ENCODE measurements around the gene CRYBA4.

CRYBA4 gene

DNA sequence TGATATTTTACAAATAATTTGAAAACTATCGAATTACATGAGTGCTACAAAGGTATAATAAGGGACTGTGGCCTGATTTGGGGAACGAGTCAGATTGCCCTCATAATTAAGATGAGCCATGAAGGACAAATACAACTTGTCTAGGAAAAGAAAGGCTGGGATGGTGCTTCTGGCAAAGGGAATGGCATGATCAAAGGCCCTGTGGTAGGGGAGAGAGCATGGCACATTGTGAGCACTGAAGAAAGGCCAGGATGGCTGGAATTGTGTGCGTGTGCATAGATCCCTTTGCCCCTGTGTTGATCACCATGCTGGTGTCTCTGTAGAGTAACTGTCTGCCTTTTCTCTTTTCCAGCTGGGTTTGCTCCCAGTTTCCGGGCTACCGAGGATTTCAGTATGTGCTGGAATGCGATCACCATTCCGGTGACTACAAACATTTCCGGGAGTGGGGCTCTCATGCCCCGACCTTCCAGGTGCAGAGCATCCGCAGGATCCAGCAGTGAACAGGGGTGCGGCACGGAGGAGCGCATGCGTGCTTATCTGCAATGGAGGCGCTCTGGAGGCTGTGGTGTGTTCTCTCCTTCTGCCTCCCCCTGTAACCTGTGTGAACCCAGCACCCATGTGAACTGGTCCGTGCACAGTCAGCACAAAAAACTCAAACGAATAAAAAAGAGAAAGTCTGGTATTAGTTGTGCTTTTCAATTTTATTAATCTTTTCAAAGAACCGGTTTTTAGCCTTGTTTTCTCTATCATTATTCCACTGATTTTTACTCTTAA, 8.4 kb downstream of the CRYBA4 start:
- no peak for DNase-seq

DNA sequence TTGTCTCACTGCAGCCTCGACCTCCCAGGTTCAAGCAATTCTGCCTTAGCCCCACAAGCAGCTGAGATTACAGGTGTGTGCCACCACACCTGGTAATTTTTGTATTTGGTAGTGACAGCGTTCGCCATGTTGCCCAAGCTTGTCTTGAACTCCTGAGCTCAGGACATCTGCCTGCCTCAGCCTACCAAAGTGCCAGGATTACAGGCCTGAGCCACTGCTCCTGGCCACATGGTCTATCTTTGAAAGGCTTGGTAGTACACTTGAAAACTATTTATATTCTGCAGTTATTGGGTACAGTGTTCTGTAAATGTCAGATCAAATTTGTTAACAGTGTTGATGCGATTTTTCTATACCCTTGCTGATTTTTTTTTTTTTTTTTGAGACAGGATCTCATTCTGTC, 9.5 kb downstream of the CRYBA4 start:
- DNase-seq = no peak

DNA sequence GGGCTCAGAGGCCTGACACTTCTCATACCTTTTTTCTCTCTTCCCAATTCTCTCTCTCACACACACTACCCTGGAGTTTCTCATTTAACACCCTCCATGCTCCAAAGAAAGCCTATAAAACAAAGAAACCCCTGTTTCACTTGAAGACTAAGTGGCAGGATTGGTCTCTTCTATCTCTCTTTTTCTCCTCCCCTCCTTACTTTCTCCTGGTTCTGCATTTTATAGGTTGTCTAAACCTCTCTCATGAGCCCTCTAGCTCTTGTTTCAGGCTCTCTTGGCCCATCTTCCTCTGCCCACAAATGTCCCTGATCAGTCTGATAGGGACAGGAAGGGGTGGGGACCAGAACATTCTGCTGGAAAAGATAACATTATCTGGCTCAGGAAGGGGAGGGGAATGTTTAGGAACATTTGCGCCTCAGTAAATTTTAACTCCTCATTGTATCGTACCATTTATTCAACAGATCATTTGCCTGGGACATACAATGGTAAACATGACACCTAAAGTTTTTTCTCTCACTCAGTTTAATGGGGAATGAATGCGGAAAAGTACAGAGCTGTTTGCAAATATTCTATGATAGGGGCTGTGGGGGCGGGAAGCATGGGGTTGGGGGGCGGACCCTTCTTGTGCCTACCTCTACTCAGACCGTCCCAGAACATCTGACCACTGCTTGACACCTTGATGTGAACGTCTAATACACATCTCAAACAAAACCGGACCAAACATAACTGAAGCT, 10.8 kb downstream of the CRYBA4 start:
- DNase-seq = no peak

DNA sequence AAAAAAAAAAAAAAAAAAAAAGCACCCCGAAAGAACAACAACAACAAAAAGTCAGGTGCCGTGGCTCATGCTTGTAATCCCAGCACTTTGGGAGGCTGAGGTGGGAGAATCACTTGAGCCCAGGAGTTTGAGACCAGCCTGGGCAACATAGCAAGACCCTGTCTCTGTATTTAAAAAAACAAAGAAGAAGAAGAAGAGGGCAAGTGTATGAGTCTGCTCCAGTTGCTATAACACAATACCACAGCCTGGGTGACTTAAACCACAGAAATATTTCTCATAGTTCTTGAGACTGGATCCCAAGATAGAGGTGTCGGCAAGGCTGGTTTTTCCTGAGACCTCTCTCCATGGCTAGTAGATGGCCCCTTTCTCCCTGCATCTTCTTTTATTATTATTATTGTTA, 12.4 kb downstream of the CRYBA4 start:
- no peak for DNase-seq

DNA sequence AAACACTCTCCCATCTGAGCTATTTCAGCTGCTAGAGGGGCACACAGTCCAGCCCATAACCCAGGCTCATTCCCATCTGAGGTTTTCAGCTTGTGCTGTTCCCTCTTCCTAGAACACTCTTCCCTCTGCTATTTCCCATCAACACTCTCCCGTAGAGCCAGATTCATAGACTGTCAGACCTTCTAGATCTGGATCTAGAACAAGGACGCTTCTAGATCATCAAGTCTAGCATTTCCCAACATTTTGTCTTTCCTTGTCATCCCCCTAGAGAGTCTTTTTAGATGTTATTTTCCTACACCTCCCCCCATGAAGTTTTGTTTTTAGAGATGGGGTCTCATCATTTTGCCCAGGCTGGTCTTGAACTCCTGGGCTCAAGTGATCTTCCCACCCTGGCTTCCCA, 13.4 kb downstream of the CRYBA4 start:
- DNase-seq = no peak

DNA sequence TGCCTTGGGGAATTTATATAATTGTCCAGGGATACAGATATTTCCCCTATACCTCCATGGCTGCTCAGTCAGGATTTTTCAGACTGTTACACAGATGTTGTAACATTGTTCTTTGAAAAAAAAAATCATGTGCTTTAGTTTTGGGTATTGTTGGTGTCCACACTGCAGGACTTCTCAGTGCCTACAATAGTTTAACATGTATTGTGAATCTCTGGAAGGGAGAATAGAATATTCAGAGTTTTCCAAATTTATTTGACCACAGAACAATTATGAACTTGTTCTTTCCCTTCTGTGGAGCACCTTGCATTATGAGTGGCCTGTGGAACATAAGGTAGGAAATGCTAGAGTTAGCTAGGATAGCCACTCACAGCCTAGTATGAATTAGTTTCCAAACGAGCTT, 14.5 kb downstream of the CRYBA4 start:
- no peak for DNase-seq

DNA sequence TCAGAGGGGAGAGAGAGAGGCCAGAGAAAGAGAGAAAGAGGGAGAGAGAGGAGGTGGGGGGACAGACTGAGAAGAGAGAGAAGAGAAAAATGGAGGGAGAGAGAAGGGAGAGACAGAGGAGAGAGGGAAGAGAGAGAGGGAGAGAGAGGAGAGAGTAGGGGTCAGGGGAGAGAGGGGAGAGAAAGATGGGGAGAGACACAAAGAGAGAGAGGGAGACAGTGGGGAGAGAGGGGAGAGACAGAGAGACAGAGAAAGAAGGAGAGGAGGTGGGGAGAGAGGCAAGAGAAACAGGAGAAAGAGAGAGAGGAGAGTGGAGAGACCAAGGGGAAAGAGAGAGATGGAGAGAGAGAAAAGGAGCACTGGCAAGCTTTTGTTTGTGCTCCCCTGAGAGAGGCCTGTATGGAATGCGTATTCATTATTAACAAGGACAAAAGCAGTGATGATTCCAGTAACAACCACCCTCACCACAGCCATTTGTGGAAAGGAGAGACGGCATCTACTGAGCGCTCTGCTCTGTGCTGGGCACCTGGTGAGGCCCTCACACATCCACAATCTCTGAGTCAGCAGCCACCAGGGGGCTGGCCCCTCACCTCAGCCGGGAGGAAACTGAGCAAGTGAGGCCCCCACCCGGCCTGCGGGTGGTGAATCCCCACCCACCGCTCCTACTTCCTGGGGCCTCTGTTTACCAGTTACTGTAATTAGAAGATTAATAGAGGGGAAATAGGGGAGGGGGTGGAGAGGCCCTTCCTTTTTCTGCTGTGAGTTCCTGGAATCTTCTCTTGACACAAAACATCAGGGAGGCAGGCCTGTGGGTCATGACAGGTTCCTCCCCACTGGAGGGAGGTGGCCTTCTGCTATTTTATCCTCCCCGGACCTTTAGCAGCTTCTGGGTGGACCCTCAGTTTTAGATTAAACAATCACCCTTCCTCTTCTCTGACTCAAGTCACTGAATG, 21.0 kb downstream of the CRYBA4 start:
- DNase-seq = peak in 1 of 2 donors; percentile 15

DNA sequence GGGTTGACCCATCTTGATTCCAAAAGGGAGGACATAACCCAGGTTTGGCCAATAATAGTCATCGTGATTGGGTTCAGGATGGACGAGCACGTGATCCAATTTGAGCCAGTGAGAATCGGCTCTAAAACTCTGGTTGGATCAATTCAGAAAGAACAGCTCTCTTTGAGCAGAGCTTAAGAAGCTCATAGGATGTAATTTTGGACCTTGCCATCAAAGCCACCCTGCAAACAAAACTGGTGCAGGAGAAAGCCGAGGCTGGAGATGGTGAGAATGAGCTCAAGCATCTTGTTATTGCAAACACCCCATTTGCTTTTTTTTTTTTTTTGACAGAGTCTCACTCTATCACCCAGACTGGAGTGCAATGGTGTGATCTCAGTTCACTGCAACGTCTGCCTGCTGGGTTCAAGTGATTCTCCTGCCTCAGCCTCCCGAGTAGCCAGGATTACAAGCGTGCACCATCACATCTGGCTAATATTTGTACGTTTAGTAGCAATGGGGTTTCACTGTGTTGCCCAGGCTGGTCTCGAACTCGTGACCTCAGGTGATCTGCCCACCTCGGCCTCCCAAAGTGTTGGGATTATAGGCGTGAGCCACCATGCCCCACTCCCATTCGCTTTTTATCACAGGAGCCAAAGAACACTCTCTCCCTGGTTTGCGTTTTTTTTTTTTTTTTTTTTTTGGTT, 21.8 kb downstream of the CRYBA4 start:
- no peak for DNase-seq

DNA sequence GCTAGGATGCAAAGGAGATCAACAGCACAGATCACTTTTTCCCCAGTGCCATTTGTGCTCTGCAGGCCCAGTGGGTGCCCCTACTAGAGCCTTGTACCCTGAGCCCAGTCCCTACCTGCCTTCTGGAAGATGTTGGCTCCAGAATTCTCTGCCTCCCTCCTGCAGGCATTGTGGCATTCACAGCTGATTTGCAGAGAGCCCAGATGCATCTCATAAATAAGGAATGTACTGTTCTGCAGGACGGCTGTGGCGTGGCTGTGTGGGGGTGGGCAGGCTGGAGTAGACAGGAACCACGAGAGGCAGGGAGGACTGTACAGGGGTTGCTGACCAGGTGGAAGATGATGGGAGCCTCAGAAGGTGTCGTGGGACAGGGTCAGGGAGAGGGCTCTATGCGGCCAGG, 24.4 kb downstream of the CRYBA4 start:
- DNase-seq = no peak

DNA sequence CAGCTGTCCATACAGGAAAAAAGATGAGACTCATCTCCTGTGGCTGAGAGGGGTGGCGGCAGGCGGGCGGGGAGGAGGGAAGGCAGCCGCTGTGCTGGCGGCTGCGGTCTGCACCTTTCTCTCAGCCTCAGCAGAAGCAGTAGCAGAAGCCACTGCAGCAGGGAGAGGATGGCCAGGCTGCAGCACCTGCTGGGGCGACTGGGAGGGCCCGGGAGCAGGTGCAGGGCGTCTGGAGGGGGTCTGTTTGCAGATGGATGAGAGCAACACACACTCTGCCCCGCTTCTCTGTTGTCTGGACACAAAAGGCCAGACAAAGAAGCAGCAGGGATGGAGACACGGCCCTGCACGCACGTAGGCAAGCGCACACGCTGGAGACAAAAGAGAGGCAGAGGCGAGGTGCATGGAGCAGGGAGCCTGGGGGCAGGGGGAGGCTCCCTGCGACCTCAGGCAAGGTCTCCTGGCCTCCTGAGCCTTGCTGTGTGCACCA, 26.3 kb downstream of the CRYBA4 start:
- DNase-seq = no peak

DNA sequence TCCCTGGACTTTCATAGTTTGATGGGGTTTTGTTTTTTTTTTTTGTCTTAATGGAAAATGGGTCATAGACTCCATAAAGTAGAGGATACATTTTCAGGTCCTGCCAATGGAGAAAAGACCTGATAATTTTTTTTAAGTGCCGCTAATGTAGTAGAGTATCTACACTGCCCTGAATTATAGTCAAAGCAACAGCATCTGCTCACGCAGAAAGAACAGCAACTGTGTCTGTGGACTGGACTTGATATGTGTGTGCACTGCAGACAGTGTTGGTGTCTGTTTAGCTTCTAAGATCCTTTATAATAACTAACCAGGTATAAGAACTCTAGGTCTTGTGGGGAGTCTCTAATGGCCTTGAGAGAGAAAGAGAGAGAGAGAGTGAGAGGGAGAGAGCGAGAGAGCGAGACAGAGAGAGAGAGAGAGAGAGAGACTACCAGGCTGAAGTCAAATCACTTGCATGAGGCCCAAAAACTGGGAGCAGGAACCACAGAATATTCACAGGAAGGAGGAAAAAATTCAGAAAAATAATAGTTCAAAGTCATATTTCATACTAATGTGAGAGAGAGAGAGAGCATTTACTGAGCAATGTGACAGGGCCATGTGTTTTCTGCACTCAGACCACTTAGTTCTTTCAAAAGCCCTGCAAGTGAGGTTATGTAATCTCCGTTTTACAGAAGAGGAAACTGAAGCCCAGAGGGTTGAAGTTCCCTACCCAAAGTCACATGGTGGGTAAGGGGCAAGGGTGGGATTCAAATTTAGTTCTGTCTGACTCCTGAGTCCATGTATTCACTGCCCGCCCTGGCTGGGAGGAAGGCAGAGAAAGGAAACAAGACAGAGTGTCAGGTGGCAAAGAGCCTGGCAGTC, 27.0 kb downstream of the CRYBA4 start:
- peak; percentile 79 to 86 for DNase-seq

DNA sequence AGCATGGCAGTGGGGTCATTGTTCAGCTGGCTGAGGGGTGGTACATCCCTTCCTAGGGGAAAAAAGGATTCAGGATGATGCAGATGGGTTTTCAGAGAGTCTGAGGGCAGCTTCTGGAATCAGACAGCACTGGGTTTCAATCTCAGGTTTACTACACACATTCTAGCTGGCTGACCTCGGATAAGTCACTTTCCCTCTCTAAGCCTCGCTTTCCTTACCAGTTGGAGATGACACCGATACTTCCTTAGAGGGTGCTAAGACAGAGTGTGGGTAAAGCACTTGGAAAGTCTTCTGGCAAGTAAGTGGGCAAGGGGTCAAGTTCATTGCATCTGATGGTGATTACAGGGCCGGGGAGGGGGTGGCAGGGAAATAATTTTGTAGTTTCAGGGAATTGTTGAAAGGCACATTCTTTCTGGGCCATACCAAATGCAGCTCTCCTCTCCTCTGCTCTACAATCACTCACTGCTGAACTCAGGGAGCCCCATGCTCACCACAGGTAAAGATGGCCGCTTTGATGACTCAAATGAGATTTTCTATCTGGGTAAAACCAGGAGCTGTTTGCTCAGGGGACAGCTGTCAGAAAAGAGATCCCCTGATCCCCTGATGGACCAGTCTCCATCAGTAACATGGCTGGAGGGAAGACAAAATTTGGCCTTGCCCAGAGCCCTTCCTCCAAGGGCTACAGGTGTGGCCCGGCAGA, 29.1 kb downstream of the CRYBA4 start:
- DNase-seq = no peak

DNA sequence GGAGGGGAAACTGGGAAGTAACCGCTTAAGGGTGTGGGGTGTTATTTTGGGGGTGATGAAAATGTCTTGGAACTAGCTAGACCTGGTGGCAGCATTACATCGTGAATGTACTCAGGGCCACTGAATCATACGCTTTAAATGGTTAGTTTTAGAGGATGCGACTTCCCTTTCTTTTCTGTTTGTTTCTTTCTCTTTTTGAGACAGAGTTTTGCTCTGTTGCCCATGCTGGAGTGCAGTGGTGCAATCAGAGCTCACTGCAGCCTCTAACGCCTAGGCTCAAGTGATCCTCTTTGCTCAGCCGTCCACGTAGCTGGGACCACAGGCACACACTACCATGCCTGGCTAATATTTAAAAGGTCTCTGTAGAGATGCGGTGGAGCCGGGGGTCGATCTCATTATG, 30.1 kb downstream of the CRYBA4 start:
- DNase-seq = peak; percentile 29 to 50

DNA sequence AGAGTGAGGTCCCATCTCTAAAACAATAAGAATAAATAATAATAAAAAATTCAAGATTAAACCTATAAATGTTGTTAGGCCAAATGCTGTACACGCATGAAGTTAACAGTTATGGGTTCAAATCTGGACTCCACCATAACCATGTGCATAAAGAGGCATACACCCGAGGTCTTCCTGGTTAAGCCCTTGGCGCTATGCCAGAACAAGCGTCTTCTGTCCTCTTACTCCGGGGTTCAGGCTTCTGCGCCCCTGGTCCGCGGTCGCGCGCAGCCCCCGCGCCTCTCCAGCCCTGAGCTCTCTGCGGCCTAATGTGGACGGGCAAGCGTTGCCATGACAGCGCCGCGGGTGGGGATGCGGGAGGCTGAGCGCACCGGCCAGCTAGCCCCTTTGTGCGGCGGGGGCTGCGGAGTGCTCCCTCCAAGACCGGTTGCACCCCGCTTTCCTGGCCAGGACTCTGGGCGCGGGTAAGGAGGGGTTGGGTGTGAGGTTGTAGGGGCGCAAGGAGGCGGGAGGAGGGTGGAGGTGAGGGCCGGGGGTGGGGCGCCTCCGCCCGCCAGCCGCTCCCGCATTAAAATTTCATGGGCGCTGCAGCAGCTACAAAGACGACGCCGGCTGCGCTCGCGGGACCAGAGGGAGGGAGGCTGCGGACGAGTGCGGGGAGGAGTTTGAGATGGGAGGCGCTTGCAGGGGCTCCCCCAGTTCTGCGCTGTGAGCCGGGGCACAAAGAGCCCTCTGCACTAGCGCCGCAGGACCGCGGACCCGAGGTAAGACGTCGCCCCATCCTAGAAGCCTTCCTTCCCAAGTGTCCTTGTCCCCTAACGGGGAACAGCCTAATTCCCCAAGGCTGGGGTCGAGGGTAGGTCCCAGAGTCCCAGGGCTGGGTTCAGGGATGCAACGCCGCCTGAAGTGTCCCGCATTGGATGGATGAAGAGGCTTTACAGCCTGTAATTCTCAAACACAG, 35.4 kb downstream of the CRYBA4 start, which contains the start of gene MIAT:
Gene MIAT (plus strand): TSS at position 698 of the 961 bp plus-strand sequence.
- DNase-seq = no peak

DNA sequence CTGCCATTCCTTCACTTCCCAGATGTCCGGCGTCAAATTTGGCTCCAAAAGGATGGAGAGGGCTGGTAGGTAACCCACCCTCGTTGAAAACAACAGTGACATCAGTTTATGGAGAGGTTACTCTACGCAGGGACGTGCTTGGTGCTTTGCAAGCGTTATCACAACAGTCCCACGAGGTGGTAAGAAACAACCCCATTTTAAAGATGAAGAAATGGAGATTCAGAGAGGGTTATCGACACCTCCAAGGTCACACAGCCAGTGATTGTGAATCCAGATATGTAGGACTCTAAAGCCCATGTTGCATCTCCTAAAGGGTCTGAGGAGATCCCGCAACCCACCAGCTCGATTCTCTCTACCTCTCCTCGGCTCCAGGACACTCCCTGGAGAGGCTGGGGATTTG, 36.4 kb downstream of the CRYBA4 start:
- DNase-seq = no peak

DNA sequence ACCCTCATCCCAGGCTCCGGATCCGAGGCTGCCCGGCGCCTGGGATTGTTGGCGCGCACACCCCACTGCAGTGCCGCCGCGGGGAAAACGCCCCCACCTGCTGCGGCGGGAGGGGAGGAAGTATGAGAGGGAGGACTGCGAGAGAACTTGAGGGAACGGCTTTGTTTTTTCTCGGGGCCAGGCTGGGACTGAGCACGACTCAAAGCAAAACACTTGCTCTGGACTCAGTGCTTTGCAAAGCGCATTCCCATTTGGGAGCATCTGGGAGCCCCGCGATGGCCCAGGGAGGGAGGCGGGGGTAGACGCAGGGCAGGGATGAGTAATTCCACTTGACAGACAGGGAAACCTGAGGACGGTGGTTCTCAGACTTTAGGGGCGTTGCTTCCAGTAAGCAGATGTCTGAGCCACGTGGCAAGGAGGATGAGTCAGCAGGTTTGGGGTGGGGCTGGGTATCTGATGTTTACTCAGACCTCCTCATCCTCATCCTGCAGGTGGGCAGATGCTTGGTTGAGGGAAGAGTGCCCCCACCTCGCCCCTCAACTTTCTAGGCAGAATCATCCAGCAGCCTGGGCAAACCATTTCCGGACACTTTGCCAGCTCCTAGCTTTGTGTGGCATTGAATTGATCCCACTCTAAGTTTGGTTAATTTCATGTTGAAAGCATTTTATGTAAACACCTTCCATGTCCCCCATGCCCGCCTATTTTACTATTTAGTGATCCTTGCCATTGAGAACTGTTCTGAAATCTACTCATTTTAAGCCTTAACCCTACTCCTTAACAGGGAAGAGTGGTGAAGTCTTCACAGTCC, 37.1 kb downstream of the CRYBA4 start:
- peak; percentile 40 to 64 for DNase-seq

DNA sequence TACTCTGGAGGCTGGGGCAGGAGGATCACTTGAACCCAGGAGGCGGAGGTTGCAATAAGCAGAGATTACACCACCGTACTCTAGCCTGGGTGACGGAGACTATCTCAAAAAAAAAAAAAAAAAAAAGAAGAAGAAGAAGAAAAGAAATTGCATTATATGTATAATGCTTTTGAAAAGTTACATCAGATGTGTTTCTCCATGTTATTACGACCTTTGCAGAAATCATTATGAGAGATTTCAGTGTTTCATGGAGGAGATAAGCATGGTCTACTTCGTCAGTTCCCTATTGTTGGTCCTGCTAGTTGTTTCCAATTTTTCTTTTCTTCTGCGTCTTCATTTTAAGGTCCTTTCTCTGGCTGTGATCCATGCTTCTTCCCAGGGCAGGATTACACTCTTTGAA, 38.6 kb downstream of the CRYBA4 start:
- DNase-seq = peak; percentile 25 to 85

DNA sequence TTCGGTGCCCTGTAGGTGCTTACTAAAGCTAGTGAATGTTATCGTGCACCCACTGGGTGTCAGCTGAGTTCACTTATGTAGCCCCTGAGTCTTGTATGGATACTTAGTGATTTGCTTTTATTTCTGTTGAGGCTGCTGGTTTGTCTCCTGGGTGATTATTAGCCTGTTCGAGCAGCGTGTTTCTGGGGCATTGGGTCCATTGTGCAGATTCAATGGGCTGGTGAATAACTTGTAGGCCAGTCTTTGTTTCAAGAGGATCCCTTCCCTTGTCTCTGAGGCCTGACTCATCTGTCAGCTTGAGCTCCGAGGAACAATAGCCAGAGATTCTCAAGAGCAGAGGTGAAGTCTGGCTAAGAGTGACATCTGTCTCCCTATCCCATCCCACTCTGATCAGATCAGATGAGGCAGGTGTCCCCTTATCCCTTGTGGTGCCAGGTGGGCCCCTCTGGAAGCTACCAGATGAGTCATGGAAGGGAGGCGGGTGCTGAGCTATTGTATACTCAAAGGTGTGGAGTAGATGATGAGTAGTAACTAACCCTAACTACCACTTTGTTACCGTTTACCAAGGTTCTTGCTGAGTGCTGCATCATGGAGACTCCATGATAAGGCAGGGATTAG, 39.3 kb downstream of the CRYBA4 start:
- no peak for DNase-seq
